HUDEP-2 (cell line): ENCODE measurements around the gene ANO1.
"Not testable (repeated sequence)": the region's sequence is repeated elsewhere in the genome, so short reads cannot be mapped to it uniquely, and the experiment has no call there.

Experiments
- DNase-seq, 76 experiments: peaks; one replicate each; lab custom pipeline; 2025; ENCODE audit not compliant: unreplicated experiment in 76 of 76; lab: John Stamatoyannopoulos, UW

The ANO1 gene

DNA sequence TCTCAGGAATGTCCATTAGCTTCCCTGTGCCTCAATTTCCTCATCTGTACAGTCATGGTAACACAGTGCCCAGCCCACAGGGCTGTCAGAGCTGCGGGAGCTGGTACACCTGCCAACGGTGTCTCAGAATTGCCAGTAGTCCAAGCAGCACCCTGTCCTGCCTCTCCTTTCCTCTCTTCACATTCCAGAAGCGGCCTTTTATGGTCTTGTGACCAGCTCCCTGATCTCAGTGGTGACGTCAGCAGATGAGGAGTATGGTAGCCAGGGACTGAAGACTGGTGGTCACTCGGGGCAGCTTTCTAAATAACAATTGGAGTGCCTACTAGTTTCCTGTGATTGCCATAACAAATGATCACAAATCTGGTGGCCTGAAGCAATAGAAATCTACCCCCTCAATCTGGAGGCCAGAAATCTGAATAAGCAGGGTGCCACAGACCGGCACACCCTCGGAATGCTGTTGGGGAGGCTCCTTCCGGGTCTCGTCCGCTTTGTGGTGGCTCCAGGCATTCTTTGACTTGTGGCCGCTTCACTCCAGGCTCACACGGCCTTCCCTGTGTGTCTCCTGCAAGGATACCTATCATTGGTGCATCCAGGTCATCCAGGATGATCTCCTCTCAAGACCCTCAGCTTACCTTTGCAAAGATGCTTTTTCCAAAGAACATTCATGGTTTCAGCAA is 127.1 kb downstream of the ANO1 start:
- no peak for DNase-seq

DNA sequence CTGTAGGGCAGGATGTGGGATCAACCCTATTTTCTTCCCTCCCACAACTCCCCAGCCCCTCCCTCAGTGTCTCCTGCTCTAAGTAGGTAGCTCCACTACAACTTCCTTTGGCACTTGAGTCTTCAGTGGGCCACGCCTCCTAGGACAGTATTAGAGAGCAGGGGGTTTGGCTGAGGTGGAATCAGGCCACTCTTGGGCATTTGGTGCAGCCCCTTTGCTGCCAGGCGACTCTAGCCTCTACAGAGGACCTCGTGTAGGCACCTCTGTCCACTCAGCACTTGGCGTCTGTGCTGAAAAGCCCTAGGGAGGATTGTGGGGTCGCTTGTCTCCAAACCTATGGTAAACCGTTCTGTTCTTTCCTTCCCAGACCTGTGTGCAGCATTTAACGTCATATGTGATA is 127.6 kb downstream of the ANO1 start:
- DNase-seq: no peak

DNA sequence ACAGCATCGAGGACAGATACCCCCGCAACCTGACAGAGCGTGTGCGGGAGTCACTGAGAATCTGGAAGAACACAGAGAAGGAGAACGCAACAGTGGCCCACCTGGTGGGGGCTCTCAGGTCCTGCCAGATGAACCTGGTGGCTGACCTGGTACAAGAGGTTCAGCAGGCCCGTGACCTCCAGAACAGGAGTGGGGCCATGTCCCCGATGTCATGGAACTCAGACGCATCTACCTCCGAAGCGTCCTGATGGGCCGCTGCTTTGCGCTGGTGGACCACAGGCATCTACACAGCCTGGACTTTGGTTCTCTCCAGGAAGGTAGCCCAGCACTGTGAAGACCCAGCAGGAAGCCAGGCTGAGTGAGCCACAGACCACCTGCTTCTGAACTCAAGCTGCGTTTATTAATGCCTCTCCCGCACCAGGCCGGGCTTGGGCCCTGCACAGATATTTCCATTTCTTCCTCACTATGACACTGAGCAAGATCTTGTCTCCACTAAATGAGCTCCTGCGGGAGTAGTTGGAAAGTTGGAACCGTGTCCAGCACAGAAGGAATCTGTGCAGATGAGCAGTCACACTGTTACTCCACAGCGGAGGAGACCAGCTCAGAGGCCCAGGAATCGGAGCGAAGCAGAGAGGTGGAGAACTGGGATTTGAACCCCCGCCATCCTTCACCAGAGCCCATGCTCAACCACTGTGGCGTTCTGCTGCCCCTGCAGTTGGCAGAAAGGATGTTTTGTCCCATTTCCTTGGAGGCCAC is 128.3 kb downstream of the ANO1 start:
- DNase-seq: no peak

DNA sequence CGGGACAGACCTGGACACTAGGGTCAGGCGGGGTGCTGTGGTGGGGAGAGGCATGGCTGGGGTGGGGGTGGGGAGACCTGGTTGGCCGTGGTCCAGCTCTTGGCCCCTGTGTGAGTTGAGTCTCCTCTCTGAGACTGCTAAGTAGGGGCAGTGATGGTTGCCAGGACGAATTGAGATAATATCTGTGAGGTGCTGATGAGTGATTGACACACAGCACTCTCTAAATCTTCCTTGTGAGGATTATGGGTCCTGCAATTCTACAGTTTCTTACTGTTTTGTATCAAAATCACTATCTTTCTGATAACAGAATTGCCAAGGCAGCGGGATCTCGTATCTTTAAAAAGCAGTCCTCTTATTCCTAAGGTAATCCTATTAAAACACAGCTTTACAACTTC is 128.9 kb downstream of the ANO1 start:
- DNase-seq: no peak

DNA sequence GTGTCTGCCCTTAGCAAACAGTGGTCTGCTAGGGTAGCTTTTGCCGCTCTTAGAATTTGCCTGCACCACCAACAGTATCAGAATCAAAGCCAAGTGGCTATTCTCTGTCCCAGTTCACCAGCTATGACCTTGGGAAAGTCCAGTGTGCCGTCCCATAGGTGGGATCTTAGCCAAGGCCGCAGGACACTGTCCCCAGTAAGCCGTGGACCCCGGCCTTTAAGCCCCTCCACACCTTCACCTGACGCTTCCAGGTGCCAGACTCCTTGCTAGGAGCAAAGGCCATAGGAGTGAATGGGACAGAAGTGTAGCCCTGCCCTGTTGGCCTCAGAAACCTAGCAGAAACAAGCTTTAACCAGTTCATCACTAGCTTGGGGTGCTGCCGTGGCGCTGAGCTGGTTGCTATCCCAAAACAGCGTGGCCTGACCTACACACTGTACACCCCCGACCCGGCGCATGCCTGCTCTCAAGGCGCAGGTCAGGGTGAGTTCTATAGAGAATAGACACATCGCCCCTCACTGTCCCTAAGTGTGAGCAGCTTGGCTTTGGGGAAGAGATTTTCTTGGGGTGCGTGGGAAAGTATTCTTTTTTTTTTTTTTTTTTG is 129.5 kb downstream of the ANO1 start:
- no peak for DNase-seq

DNA sequence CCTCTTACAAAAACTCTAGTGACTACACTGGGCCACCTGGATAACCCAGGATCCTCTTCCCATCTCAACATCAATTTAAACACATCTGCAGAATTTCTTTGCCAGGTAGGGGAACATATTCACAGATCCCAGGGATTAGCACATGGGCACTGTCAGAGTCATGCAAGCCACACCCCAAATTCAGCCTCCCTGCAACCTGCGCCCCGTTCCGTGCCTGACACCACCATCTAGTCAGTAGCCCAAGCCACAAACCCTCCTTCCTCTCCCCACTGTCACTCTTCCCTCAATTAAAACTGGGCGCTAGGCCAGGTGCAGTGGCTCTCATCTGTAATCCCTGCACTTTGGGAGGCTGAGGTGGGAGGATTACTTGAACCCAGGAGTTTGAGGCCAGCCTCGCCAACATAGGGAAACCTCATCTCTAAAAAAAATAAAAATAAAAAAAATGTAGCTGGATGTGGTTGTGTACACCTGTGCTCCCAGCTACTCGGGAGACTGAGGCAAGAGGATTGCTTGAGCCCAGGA is 131.3 kb downstream of the ANO1 start:
- DNase-seq: no peak

DNA sequence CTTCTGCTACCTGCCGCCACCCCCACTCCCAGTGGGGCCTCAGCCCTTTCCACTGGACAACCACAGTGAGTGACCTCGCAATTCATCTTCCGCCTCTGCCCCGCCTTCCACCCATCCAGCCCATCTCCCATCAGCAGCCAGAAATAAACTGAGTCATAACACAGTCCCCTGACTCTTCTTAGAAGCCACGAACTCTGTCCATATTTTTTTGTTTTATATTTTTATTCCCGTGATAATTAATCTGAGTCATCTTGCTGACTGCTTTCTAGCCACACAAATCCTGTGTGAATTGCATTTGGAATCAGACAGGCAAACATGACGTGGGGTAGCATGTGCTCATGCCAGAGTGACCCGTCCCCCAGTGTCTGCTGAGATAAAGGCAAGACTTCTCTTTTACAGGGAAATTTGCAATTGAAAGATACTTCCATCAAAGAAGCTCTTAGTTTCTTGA is 132.0 kb downstream of the ANO1 start:
- no peak for DNase-seq

DNA sequence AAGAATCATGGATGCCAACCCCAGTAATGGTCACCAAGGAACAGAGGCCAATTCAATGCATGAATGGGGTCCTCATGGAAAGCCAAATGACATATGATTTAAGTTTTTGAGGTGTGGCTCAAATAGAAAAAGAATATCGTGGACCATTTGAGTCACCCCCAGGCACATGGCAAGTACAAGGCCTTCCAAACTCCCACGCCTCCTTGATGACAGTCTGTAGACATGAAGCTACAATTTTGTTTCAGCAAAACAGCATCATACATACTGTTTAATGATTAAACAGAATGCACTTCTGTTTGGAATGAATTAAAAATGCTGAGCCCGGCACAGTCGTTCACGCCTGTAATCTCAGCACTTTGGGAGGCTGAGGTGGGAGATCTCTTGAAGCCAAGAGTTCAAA is 132.4 kb downstream of the ANO1 start:
- DNase-seq: no peak

DNA sequence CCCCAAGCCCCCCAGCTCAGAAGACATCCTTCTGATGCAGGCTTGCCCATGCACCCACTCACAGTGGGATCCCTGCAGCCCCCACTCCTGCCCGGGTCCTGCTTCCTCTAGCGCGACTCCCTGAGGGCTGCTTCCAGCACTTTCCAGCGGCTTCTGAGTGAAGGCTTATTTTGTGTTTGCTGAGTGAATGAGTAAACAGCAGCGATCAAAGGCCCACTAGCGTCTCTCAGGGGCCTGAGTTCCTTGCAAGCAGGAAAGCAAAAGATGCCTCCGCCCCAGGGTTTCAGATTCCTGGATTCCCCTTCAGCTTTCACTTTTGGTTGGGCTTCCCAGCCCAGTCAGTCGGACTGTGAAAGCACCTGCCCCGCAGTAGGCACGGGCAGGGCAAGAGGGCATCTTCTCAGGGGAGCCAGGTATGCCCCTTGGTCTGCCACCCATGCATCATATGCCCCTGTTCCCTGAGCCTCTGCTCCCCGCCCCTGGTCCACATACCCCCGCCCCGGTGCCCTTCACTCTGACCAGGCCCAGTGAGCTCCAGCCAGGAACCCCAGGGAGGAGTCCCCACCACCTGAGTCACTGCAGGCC is 134.2 kb downstream of the ANO1 start:
- no peak for DNase-seq

DNA sequence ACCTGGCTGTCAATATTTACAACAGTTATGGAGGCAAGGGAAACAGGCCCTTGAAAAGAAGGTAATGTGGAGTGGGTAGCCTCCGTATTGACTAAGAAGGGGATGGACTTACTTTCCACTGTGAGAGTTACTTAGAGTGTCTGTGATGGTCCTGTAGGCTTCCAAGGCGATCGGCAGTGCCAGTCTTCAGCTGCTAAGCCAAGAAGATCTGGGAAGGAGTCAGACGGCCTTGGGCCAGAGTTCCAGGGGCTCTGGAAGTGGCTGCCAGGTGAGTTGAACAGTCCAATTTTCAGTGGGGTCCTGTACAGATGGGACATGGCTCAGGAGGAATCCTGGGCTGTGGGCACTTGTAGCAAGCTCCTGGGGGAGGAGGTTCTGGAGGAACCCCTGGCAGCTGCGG is 139.3 kb downstream of the ANO1 start:
- not testable (repeated sequence) for DNase-seq

DNA sequence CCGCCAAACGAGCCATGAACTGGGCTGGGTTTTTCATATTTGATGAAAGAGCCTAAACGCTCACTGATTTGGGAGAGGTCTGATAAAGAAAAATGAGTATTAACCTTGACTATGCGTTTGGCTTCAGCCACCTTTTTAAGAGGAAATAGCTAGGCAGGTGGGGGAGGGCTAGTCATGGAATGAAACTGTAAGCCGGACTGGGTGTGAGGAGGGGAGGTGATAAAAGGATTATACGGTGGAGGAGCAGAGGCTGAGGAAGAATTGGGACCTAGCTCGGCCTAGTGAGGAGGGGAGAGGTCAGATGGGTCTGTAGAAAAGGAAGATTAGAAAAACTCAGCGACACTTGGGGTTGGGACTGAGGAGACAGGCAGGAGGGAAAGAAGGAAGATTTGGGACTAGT is 140.0 kb downstream of the ANO1 start:
- not testable (repeated sequence) for DNase-seq

DNA sequence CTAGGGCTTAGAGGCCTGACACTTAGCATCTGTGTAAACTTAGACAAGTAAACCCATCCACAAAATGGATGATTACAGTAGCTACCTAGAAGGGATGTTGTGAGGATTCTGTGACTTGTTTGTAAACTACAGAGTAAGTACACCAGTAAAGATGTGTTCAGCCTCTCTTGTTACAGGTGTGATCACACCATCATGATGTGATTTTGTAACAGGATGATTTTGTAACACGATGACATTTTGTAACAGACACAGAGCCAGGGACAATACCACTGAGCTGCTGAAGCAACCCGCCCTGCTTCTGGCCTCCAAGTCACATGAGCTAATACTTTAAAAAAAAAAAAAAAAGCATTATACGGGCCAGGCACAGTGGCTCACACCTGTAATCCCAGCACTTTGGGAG is 142.0 kb downstream of the ANO1 start:
- DNase-seq: no peak

DNA sequence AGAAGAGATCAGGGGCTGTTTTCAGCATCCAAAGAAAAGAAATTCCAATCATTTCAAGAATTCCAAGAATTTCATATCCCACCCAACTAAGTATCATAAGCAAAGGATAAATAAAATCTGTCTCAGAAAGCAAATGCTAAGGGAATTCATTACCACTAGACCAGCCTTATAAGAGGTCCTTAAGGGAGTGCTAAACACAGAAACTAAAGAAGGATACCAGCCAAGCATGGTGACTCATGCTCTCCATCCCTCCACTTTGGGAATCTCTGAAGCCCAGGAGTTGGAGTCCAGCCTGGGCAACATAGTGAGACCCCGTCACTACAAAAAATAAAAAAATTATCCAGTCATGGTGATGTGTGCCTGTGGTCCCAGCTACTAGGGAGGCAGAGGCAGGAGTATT is 142.8 kb downstream of the ANO1 start:
- DNase-seq: no peak

DNA sequence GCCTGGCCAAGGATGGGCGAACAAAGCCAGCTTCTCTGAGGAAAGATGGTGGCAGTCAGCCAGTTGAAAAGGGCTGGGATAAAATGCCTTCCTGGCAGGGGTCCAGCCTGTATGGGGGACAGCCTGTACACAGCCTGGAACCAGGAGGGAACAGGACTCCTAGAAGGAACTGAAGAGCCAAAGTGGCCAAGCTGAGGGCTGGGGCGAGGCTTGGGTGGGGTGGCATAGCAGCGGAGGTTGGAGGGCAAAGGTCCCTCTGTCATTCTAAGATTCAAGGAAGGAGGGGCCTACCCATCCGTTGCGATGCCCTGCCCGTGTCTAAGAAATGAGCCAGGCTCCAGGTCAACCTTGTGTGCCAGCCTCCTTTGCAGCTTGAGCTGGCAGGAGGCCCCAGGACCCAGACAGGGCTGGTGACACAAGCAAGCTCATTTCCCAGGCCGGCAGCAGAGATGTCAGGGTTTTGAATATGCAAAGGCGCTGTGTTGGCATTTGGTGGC is 147.6 kb downstream of the ANO1 start:
- no peak for DNase-seq

DNA sequence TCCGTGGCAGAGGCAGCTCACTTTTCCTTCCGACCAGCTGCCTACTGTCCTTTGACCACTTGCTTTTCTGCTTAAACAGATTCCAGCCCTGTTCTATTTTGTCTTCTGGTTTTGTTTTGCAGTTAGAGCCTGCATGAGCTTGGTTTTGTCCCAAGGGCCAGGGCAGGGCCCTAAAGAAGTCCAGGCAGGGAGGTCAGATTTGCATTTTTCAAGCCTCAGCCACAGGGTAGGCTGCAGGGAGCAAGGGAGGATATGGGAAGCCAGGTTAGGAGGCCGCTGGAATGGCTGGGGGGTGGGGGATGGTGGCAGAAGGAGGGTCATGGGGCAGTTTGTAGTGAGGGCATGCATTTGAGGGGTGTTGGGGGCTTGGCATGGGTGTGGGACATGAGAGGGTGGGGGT is 148.1 kb downstream of the ANO1 start:
- DNase-seq: no peak

DNA sequence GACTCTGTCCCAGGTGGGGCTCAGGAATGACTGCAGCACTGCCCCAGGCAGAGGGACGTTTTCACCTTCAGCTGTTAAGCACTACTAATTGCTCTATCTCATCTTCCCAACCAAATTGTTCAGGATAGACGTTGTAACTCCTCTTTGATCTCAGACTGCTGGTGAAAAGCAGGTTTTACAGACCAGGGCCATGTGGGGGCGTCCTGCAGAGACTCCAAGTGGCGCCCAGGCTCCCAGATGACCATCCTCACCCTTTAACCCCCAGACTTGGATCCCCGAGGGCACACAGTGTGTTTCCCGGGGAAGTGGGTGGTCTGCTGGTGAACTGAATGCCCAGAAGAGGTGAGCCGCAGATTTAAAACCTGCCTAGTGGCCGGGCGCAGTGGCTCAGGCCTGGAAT is 148.8 kb downstream of the ANO1 start:
- DNase-seq: peak in 14 of 76 experiments; percentile 2 to 25 (median 8)

DNA sequence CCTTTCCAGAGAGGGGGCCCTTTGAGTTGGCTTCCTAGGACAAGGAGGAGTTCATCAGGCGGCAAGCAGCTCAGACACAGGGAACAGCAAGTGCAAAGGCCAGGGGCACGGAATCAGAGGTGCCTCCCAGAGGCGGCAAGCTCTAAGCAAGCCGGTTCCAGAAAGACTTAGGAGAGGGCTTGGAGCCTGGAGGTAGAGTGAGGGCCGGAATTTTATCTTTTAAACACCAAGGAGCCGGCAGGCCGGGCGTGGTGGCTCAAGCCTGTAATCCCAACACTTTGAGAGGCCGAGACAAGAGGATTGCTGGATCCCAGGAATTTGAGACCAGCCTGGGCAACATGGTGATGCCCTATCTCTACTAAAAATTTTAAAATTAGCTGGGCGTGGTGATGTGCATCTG is 151.6 kb downstream of the ANO1 start:
- no peak for DNase-seq

DNA sequence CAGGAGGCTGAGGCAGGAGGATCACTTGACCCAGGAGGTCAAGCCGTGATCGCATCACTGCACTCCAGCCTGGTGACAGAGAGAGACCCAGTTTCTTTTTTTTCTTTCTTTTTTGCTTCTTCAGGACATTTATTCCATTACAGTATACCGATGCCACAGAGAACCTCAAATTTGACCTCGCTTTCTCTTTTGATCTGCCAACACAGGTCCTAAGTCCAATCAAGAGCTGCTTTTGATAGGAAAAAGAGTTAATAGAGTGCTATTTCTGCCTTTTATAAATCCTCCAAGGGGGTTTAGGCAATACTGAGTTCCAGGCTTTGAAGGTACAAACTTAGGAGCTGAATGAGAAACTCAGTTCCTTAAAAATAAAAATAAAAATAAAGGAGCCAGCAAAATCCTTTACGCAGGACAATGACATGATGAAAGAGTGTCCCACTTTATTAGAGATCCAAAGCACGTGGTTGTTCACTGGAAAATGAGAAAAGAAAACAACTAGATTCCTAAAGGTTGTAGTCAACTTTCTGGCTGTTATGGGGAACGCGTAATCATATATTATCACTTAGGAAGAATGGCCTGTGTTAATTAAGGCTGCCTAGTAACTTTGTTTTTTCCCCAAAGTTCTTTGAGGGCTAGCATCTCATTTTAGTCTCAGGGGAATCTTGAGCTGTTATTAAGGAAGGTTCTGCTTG is 152.2 kb downstream of the ANO1 start:
- no peak for DNase-seq

DNA sequence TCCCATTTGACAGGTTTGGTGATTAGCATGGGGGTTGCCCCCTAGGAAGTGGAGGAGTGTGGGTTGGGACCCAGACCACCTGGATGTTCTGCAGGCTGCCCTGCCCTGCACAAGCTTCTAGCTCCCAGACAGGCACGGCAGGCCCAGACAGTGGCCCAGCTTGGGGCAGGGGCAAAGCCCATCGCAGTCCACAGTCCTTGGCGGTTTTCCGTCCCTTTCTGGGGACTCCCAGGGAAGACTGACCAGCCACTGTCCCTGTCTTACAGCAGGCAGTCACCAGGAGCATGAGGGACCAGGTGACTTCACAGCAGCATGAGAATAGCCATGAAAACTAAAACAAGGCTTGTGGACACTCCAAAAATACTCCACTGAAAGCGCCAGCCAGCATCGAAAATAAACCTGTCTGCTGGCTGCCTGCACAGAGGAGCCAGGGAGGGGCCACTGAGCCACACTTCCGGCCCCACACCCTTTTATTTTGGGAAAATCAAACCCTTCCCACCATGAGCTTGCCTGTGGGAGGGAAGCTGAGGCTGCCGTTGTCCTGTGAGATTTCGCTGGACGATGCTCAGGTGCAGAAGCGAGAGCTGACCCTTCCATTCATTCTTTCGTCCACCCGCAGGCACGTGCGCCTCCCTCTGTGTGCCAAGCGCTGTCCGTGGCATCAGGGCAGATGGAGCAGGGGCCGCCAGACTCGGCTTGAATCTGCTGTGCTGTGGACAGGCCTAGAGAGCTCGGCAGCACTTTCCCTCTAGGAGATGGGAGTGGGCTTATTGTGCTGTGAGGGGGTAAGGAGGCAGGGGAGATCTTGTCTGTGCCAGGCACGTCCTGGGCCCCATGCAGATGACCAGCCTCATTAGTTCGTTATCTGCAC is 153.0 kb downstream of the ANO1 start:
- no peak for DNase-seq

DNA sequence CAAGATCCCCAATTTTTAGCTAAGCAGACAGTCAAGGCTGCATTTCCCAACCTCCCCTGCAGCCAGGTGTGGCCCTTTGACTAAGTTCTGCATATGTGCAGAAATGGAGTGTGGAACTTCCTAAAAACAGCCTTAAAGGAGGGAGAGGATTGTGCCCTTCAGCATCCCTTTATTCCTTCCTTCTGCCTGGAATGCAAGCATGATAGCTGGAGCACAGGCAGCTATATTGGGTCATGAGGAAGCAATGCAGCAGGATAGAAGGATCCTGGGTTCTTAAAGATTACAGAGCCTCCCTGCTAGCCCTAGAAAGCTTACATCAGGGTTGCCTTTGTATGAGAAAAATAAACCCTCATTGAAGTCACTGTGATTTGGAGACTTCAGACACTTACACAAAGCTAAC is 154.9 kb downstream of the ANO1 start:
- DNase-seq: no peak
